Tibial nerve (tissue), 3 donors: Measurements from ENCODE around the gene ZBTB7C.

Experiments
- POLR2A ChIP-seq, 2 donors: fragments of 450-650 bp; IDR thresholded peaks; one replicate each; pipeline ENCODE4 v1.6.1; 2017; ENCODE audit warnings: antibody characterized with exemption in 2 of 2, mild to moderate bottlenecking in 2 of 2, moderate library complexity in 2 of 2
- TF ChIP-seq, protein P1 (sequence below), 5 experiments: fragments of 200-600 bp in 3 of 5; fragments of 450-650 bp in 2 of 5; sonication (generic) in 3 of 5; IDR thresholded peaks; one replicate each; pipeline ENCODE4 v1.5.1; 2016 to 2019; ENCODE audit warnings: antibody characterized with exemption in 5 of 5, mild to moderate bottlenecking in 3 of 5, moderate library complexity in 2 of 5

GRCh38 chr18:48336332-48336731 lies 72.9 kb downstream of the ZBTB7C start:
- TF ChIP-seq, protein P1, sequence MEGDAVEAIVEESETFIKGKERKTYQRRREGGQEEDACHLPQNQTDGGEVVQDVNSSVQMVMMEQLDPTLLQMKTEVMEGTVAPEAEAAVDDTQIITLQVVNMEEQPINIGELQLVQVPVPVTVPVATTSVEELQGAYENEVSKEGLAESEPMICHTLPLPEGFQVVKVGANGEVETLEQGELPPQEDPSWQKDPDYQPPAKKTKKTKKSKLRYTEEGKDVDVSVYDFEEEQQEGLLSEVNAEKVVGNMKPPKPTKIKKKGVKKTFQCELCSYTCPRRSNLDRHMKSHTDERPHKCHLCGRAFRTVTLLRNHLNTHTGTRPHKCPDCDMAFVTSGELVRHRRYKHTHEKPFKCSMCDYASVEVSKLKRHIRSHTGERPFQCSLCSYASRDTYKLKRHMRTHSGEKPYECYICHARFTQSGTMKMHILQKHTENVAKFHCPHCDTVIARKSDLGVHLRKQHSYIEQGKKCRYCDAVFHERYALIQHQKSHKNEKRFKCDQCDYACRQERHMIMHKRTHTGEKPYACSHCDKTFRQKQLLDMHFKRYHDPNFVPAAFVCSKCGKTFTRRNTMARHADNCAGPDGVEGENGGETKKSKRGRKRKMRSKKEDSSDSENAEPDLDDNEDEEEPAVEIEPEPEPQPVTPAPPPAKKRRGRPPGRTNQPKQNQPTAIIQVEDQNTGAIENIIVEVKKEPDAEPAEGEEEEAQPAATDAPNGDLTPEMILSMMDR (IDR thresholded peaks at IDR 0.05), result peak in 3 of 5 experiments; percentile 11 to 13 (median 11)
- TF ChIP-seq POLR2A (IDR thresholded peaks at IDR 0.05), result no peak
